ENCODE results near the gene SPATA31C1. TPM values are rescaled to one million over a fixed set of nuclear protein-coding genes. Genes with fewer than 3 reads are reported as not detected.

Gene SPATA31C1
- total RNA-seq, 3 donors from 2014 or later = not detected

DNA sequence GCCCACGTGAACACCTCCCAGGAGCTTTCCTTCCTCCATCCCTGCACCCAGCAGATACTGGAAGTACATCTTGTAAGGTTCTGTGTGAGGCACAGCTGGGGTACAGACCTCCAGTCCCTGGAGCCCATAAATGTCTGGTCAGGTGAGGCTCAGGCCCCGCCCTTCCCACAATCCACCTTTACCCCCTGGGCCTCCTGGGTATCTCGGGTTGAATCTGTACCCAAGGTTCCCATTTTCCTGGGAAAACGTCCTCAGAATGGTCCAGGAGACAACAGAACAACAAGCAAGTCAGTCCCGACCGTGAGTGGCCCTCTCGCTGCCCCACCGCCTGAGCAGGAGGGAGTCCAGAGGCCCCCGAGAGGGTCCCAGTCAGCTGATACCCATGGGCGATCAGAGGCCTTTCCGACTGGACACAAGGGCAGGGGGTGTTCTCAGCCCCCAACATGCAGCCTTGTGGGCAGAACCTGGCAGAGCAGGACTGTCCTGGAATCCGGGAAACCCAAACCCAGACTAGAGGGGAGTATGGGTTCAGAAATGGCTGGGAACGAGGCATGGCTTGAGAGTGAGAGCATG, 30.7 kb upstream of the SPATA31C1 start:
- intact Hi-C loops (cut with DNase I; ENCODE audit: low total_unique reads) = no loop called here

DNA sequence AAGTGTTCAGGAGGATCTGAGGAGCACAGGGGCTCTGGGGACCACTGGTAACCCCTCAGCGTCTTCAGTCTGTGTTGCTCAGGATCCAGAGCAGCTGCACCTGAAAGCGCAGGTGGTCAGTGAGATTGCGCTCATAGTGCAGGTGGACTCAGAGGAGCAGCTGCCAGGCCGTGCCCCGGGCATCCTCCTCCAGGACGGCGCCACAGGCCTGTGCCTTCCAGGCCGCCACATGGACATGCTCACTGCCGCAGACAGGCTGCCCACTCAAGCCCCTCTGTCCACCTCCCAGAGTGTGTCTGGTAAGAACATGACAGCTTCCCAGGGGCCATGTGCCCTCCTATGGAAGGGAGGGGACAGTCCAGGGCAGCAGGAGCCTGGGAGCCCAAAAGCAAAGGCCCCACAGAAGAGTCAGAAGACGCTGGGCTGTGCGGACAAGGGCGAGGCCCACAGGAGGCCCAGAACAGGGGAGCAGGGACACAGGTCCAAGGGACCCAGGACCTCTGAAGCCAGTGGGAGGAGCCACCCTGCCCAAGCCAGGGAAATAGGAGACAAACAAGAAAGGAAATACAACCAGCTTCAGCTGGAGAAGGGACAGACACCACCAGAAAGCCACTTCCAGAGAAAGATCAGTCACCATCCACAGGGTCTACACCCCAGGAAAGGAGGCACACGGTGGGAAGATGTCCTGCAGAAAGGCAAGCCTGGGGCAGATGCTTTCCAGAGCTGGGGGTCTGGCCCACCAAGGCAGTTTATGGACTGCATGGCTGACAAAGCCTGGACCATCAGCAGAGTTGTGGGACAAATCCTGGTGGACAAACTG, 29.9 kb upstream of the SPATA31C1 start:
- Histone ChIP-seq H3K27me3 (peaks cover 0 to 7% of the 10 kb centered on the region in 2 donors), H3K9me3 (no peaks in the 10 kb centered on the region), H3K4me1 (no peaks in the 10 kb centered on the region), H3K4me3 (no peak overlapping the region), H3K36me3 (no peaks in the 10 kb centered on the region), H3K27ac (no peak overlapping the region)
- no peak for DNase-seq (ENCODE audit: low spot score in 2 of 2)
- TF ChIP-seq, protein P1, sequence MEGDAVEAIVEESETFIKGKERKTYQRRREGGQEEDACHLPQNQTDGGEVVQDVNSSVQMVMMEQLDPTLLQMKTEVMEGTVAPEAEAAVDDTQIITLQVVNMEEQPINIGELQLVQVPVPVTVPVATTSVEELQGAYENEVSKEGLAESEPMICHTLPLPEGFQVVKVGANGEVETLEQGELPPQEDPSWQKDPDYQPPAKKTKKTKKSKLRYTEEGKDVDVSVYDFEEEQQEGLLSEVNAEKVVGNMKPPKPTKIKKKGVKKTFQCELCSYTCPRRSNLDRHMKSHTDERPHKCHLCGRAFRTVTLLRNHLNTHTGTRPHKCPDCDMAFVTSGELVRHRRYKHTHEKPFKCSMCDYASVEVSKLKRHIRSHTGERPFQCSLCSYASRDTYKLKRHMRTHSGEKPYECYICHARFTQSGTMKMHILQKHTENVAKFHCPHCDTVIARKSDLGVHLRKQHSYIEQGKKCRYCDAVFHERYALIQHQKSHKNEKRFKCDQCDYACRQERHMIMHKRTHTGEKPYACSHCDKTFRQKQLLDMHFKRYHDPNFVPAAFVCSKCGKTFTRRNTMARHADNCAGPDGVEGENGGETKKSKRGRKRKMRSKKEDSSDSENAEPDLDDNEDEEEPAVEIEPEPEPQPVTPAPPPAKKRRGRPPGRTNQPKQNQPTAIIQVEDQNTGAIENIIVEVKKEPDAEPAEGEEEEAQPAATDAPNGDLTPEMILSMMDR (IDR thresholded peaks at IDR 0.05) = no peak
- TF ChIP-seq POLR2AphosphoS5 (IDR thresholded peaks at IDR 0.05) = no peak
- TF ChIP-seq POLR2A (IDR thresholded peaks at IDR 0.05) = no peak
- intact Hi-C loops (cut with DNase I; ENCODE audit: low total_unique reads) = no loop called here

More for the DNA sequence above, 30.7 kb upstream of the SPATA31C1 start:
- no peak for TF ChIP-seq POLR2A (IDR thresholded peaks at IDR 0.05)
- TF ChIP-seq, protein P1 (IDR thresholded peaks at IDR 0.05) = no peak
- TF ChIP-seq POLR2AphosphoS5 (IDR thresholded peaks at IDR 0.05) = no peak
- no peak overlapping the region for H3K27ac ChIP-seq
- no peaks in the 10 kb centered on the region for H3K36me3 ChIP-seq
- H3K4me3 ChIP-seq = no peak overlapping the region
- no peaks in the 10 kb centered on the region for H3K4me1 ChIP-seq
- H3K9me3 ChIP-seq = no peaks in the 10 kb centered on the region
- H3K27me3 ChIP-seq = peaks cover 0 to 7% of the 10 kb centered on the region in 2 donors
- DNase-seq (ENCODE audit: low spot score in 2 of 2) = no peak

DNA sequence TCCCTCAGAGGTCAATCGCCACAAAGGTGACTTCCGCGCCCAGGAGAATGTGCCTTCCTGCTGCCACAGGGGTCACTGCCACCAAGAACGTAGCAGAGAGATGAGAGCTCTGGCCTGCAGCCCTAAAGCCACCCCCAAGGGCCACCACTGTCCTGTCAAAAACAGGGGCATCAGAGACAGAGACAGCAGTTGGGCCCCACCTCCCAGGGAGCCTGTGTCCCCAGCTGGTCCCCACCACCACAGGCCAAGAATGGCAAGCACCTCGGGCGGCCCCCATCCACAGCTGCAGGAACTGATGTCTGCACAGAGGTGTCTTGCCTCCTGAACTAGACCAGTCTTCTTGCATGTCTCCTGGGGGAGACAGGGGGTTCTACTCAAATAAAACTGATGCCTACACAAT, 29.3 kb upstream of the SPATA31C1 start:
- Histone ChIP-seq H3K4me3 (no peak overlapping the region), H3K9me3 (peaks cover 0 to 1% of the 10 kb centered on the region in 2 donors), H3K27ac (no peak overlapping the region), H3K27me3 (peaks cover 0 to 7% of the 10 kb centered on the region in 2 donors), H3K4me1 (no peaks in the 10 kb centered on the region), H3K36me3 (no peaks in the 10 kb centered on the region)
- intact Hi-C loops (cut with DNase I; ENCODE audit: low total_unique reads) = no loop called here
- no peak for TF ChIP-seq POLR2AphosphoS5 (IDR thresholded peaks at IDR 0.05)
- TF ChIP-seq, protein P1 (IDR thresholded peaks at IDR 0.05) = no peak
- no peak for TF ChIP-seq POLR2A (IDR thresholded peaks at IDR 0.05)
- no peak for DNase-seq (ENCODE audit: low spot score in 2 of 2)

DNA sequence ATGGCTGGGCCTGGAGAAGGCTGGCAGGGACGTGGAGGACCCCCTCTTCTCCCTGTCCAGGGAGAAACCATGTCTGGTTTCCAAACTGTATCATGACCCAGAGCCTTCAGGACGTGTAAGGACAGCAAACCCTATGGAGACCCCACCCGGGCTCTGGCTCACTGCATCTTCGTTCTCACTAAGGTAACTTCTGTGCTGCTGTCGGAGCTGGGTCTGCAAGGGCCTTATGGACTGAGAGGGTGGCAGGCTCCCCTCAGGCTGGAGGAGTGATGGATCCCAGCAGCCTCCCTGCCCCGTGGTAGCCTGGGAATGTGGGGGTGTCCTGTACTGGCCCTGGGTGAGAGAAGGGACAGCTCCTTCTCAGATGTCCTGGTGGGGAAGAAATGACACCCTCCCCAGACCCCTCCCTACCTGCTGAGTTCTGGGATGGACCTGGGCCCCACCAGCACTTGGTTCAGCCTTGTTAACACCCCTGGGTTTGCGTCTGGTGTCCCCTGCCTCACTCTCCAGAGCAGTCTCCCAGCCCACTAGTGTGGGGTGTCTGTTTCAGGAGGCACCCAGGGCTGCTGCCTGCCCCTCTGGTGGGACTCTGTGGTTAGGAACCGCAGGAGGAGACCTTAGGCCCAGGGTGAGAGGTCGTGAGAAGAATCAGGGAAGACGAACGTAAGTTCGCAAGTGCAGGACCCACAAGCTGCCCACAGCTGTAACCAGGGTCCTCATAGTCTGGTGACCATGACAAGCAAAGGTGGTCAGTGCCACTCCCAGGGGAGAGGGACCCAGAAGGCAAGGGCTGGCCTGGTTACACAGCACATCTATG, 28.5 kb upstream of the SPATA31C1 start:
- Histone ChIP-seq H3K27ac (no peak overlapping the region), H3K4me3 (no peak overlapping the region), H3K36me3 (no peaks in the 10 kb centered on the region), H3K9me3 (peaks cover 0 to 9% of the 10 kb centered on the region in 2 donors), H3K27me3 (peaks cover 0 to 7% of the 10 kb centered on the region in 2 donors), H3K4me1 (no peaks in the 10 kb centered on the region)
- intact Hi-C loops (cut with DNase I; ENCODE audit: low total_unique reads) = no loop called here
- no peak for DNase-seq (ENCODE audit: low spot score in 2 of 2)
- TF ChIP-seq, protein P1 (IDR thresholded peaks at IDR 0.05) = no peak
- no peak for TF ChIP-seq POLR2AphosphoS5 (IDR thresholded peaks at IDR 0.05)
- no peak for TF ChIP-seq POLR2A (IDR thresholded peaks at IDR 0.05)

All from breast epithelium (tissue), 4 donors.